Mesenchymal stem cell (in vitro differentiated cells and primary cell): ENCODE results near the gene RPSA.

Experiments
- DNase-seq: peaks from one replicate; pipeline ENCODE4 v3.0.0-alpha.2; 2013
- H2AFZ ChIP-seq: one replicate; pipeline ENCODE4 v1.6.1; 2013; ENCODE audit warnings: low read depth, mild to moderate bottlenecking, control low read depth, inconsistent platforms, low read length, moderate library complexity
- H2AK5ac ChIP-seq: 2 replicates; pipeline ENCODE4 v1.6.1; 2013; ENCODE audit warnings: low read length, moderate library complexity, mild to moderate bottlenecking, inconsistent platforms; ENCODE audit not compliant: severe bottlenecking
- H2BK120ac ChIP-seq: one replicate; pipeline ENCODE4 v1.6.1; 2013; ENCODE audit warnings: low read depth, mild to moderate bottlenecking, inconsistent platforms, low read length, moderate library complexity
- H2BK12ac ChIP-seq, 2 experiments: one replicate each; pipeline ENCODE4 v1.6.1; 2013; ENCODE audit warnings: inconsistent platforms in 2 of 2, low read length in 2 of 2, mild to moderate bottlenecking in 2 of 2, moderate library complexity in 2 of 2, control low read depth in 1 of 2
- H2BK15ac ChIP-seq: one replicate; pipeline ENCODE4 v1.6.1; 2013; ENCODE audit warnings: mild to moderate bottlenecking, low read depth, inconsistent platforms; ENCODE audit not compliant: poor library complexity, severe bottlenecking
- H2BK5ac ChIP-seq: 2 replicates; pipeline ENCODE4 v1.6.1; 2013; ENCODE audit warnings: low read depth, mild to moderate bottlenecking, low read length, control low read depth, inconsistent platforms; ENCODE audit not compliant: poor library complexity, severe bottlenecking
- H3K14ac ChIP-seq, 2 experiments: one replicate each; pipeline ENCODE4 v1.6.1; 2013; ENCODE audit warnings: inconsistent platforms in 2 of 2, low read length in 2 of 2, control low read depth in 1 of 2, mild to moderate bottlenecking in 1 of 2, moderate library complexity in 1 of 2
- H3K18ac ChIP-seq, 2 experiments: one replicate each; pipeline ENCODE4 v1.6.1; 2013; ENCODE audit warnings: inconsistent platforms in 2 of 2, low read length in 2 of 2, control low read depth in 1 of 2, low read depth in 1 of 2, mild to moderate bottlenecking in 1 of 2
- H3K23ac ChIP-seq, 2 experiments: one replicate each; pipeline ENCODE4 v1.6.1; 2013; ENCODE audit warnings: inconsistent platforms in 2 of 2, low read length in 2 of 2, mild to moderate bottlenecking in 2 of 2, moderate library complexity in 2 of 2, control low read depth in 1 of 2
- H3K27ac ChIP-seq: 2 replicates; pipeline ENCODE4 v1.5.1; 2013; ENCODE audit warnings: mild to moderate bottlenecking, moderate library complexity, low read length, control low read depth, inconsistent platforms; ENCODE audit not compliant: poor library complexity, severe bottlenecking
- H3K27me3 ChIP-seq, 2 experiments: 2 replicates each; pipeline versions ENCODE4 v1.6.1 to v1.7.0; 2013; ENCODE audit warnings: low read length in 2 of 2, mild to moderate bottlenecking in 2 of 2, moderate library complexity in 2 of 2, control low read depth in 1 of 2, inconsistent platforms in 1 of 2; ENCODE audit not compliant: control insufficient read depth in 1 of 2, insufficient read depth in 1 of 2
- H3K36me3 ChIP-seq, 2 experiments: 2 replicates each; pipeline versions ENCODE4 v1.6.1 to v1.7.0; 2013; ENCODE audit warnings: low read length in 2 of 2, control low read depth in 1 of 2, inconsistent platforms in 1 of 2, low read depth in 1 of 2, mild to moderate bottlenecking in 1 of 2; ENCODE audit not compliant: insufficient read depth in 2 of 2, control insufficient read depth in 1 of 2
- H3K4ac ChIP-seq, 2 experiments: one replicate each; pipeline ENCODE4 v1.6.1; 2013; ENCODE audit warnings: inconsistent platforms in 2 of 2, low read length in 2 of 2, mild to moderate bottlenecking in 2 of 2, moderate library complexity in 2 of 2, control low read depth in 1 of 2, low read depth in 1 of 2
- H3K4me1 ChIP-seq: 2 replicates; pipeline ENCODE4 v1.6.1; 2013; ENCODE audit warnings: low read depth, low read length, control low read depth; ENCODE audit not compliant: control insufficient read depth, insufficient read depth
- H3K4me2 ChIP-seq: 2 replicates; pipeline ENCODE4 v1.6.1; 2013; ENCODE audit warnings: low read length, mild to moderate bottlenecking, inconsistent platforms; ENCODE audit not compliant: poor library complexity, severe bottlenecking
- H3K4me3 ChIP-seq, 2 experiments: 2 replicates each; pipeline versions ENCODE4 v1.5.1 to v1.7.0; 2013; ENCODE audit warnings: low read length in 2 of 2, mild to moderate bottlenecking in 2 of 2, control low read depth in 1 of 2, low read depth in 1 of 2; ENCODE audit not compliant: insufficient read depth in 1 of 2
- H3K79me1 ChIP-seq: replicated peaks from 2 replicates; pipeline ENCODE4 v1.6.1; 2013; ENCODE audit warnings: mild to moderate bottlenecking, control low read depth, low read length, inconsistent platforms; ENCODE audit not compliant: poor library complexity, severe bottlenecking
- H3K9ac ChIP-seq: 2 replicates; pipeline ENCODE4 v1.7.0; 2013; ENCODE audit warnings: mild to moderate bottlenecking, low read length, moderate library complexity
- H3K9me3 ChIP-seq: 2 replicates; pipeline ENCODE4 v1.7.0; 2013; ENCODE audit warnings: mild to moderate bottlenecking, low read length; ENCODE audit not compliant: control insufficient read depth
- H4K8ac ChIP-seq: one replicate; pipeline ENCODE4 v1.6.1; 2013; ENCODE audit warnings: inconsistent platforms, mild to moderate bottlenecking, low read length, moderate library complexity
- H4K91ac ChIP-seq: one replicate; pipeline ENCODE4 v1.6.1; 2013; ENCODE audit warnings: mild to moderate bottlenecking, low read length, inconsistent platforms
- WGBS: methylation state at CpG from one replicate; pipeline ENCODE4 v1.1.7; 2013; ENCODE audit warnings: mixed read lengths; 5-methylcytosine and 5-hydroxymethylcytosine counted together

Gene RPSA

DNA sequence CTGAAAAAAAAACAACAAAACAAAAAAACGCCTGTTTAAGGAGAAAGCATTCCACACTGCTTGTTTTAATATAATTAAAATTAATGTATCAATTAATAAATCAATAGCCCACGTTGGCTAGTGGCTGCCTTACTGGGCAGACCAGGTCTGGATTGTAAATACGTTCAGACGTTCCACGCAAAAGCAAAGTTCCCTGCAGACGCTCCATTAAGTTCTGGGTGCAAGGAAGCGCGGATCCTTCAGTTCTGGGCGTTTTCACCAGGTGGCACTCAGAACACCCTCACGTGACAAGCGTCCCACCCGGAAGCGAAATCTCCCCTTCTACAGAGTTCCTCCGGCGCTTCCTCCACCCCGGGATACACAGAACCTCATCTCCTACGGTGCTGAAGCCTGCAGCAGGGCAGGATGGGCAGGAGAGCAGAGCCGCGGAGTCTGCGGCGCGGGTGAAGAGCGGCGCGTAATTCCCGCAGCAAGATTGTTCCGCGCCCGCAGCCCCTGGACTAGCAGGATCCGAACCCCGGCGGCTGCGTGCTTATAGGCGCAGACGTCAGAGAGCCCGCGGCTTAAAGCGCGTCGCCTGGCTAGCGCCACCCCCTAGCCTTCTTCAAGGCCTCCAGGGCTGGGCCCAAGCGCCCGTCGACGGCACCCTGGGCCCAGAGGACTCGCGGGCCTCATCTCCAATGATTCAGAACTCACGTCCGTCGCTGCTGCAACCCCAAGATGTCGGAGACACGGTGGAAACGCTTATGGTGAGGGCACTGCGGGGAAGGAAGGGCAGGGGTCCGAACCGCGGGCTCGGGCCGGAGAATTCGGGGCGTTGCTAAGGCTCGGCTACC, 23.3 kb upstream of the RPSA start, which contains the start of gene SLC25A38:
Gene SLC25A38, plus strand, starts transcription at position 326 of the 836 bp plus-strand sequence. Its CDS starts 355 bp downstream, at position 681.
- Histone ChIP-seq H3K4me1 (peaks cover 13% of the 10 kb centered on the region), H3K23ac (peak within 1 kb of the TSS in 1 of 2 experiments; percentile 89), H3K9ac (peak within 1 kb of the TSS; percentile 99), H3K27me3 (no peaks in the 10 kb centered on the region), H3K18ac (peak within 1 kb of the TSS; percentile 94 to 99), H2BK12ac (peak within 1 kb of the TSS in 1 of 2 experiments; percentile 33), H3K36me3 (no peaks in the 10 kb centered on the region), H3K79me1 (peaks cover 4% of the 10 kb centered on the region), H2BK15ac (no peak within 1 kb of the TSS), H3K27ac (peak within 1 kb of the TSS; percentile 97), H2BK120ac (no peak within 1 kb of the TSS), H4K91ac (peak within 1 kb of the TSS; percentile 93), H3K4ac (peak within 1 kb of the TSS; percentile 80 to 88), H3K9me3 (no peaks in the 10 kb centered on the region), H3K14ac (peak within 1 kb of the TSS in 1 of 2 experiments; percentile 94), H3K4me3 (peak within 1 kb of the TSS; percentile 89 to 95), H4K8ac (peak within 1 kb of the TSS; percentile 97), H2BK5ac (peak within 1 kb of the TSS; percentile 88), H2AFZ (peak within 1 kb of the TSS; percentile 92), H2AK5ac (peak within 1 kb of the TSS; percentile 23), H3K4me2 (peak within 1 kb of the TSS; percentile 82)
- WGBS = under 1% methylated on average over 61 of the region's 62 CpGs
- peak; percentile 95 for DNase-seq

DNA sequence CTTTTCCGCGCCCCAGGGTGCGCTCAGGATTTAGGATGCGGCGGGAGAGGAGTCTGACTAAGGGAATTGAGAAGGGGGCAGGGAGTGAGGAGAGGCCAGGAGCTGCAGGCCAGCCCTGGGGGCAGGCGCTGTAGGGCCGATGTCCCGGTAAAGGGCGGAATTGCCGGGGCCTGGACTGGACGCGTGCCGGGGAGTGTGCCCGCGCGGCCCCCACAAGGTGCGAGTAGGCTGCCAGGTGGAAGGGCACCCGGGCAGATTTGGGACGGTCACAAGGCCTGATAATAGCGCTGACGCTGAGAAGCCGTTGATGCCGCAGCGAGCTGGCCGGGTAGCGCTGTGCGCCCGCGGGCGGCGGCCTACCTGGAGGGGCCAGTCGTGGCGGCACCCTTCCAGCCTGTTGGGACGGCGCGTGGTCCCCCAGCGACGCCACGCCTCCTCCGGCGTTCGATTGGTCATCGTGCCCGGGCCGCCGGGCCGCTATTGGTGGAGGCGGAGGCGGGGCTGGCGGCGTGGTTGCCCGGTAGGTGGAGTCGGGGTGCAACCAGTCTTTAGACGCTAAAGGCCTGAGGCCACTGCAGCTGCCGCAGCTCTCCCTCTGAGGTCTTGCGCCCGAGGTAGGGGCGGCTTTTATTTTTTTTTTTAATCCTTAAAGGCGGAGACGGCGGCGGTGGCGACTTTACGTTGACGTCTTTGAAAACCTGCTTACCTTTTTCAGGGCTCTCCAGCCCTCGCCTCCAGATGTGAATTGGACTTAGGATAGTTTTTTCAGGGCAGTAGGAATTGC, 22.4 kb upstream of the RPSA start:
- Histone ChIP-seq H3K4me2 (peak overlapping the region; percentile 87), H3K18ac (peak overlapping the region; percentile 10 to 97), H4K91ac (peak overlapping the region; percentile 30), H4K8ac (peak overlapping the region; percentile 69), H2AFZ (peak overlapping the region; percentile 92), H3K27ac (peak overlapping the region; percentile 97), H3K14ac (peak overlapping the region in 1 of 2 experiments; percentile 86), H2AK5ac (no peak overlapping the region), H3K9ac (peak overlapping the region; percentile 99), H3K9me3 (no peaks in the 10 kb centered on the region), H2BK120ac (no peak overlapping the region), H3K4ac (peak overlapping the region; percentile 80 to 81), H2BK12ac (peak overlapping the region in 1 of 2 experiments; percentile 33), H3K4me3 (peak overlapping the region; percentile 89 to 95), H3K27me3 (no peaks in the 10 kb centered on the region), H2BK5ac (no peak overlapping the region), H2BK15ac (no peak overlapping the region), H3K23ac (peak overlapping the region in 1 of 2 experiments; percentile 14), H3K36me3 (peaks cover 0 to 3% of the 10 kb centered on the region in 2 experiments), H3K4me1 (peaks cover 13% of the 10 kb centered on the region), H3K79me1 (peaks cover 4% of the 10 kb centered on the region)
- under 1% methylated on average over 54 of the region's 66 CpGs for WGBS
- DNase-seq = peak; percentile 95

DNA sequence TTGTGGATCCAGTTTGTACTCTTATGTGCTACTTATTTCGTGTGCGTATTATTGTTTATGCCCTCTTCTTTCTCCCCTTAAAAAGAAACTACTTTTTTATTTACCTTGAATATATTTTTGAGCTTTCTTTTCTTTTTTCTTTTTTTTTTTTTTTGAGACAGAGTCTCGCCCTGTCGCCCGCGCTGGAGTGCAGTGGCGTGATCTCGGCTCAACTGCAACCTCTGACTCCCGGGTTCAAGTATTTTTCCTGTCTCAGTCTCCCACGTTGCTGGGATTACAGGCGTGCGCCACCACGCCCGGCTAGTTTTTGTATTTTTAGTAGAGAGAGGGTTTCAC, 21.9 kb upstream of the RPSA start:
- H3K27me3 ChIP-seq = no peaks in the 10 kb centered on the region
- H2BK15ac ChIP-seq = no peak overlapping the region
- H2AK5ac ChIP-seq = no peak overlapping the region
- no peak overlapping the region for H3K18ac ChIP-seq
- 81% methylated on average over 12 of the region's 14 CpGs for WGBS
- no peak overlapping the region for H4K8ac ChIP-seq
- no peak overlapping the region for H3K4ac ChIP-seq
- no peak overlapping the region for H4K91ac ChIP-seq
- H3K4me1 ChIP-seq = peaks cover 13% of the 10 kb centered on the region
- no peak for DNase-seq
- peak overlapping the region; percentile 87 for H3K4me2 ChIP-seq
- no peak overlapping the region for H3K14ac ChIP-seq
- H3K36me3 ChIP-seq = peaks cover 0 to 8% of the 10 kb centered on the region in 2 experiments
- H3K23ac ChIP-seq = no peak overlapping the region
- H2AFZ ChIP-seq = no peak overlapping the region
- H2BK120ac ChIP-seq = no peak overlapping the region
- peak overlapping the region in 1 of 2 experiments; percentile 95 for H3K4me3 ChIP-seq
- H3K79me1 ChIP-seq = peaks cover 9% of the 10 kb centered on the region
- H3K9me3 ChIP-seq = no peaks in the 10 kb centered on the region
- H3K9ac ChIP-seq = peak overlapping the region; percentile 99
- H2BK12ac ChIP-seq = no peak overlapping the region
- peak overlapping the region; percentile 26 for H3K27ac ChIP-seq
- no peak overlapping the region for H2BK5ac ChIP-seq
